ENCODE measurements around the gene STEAP4.
"Not testable (repeated sequence)": the region's sequence is repeated elsewhere in the genome, so short reads cannot be mapped to it uniquely, and the experiment has no call there.

The STEAP4 gene

DNA sequence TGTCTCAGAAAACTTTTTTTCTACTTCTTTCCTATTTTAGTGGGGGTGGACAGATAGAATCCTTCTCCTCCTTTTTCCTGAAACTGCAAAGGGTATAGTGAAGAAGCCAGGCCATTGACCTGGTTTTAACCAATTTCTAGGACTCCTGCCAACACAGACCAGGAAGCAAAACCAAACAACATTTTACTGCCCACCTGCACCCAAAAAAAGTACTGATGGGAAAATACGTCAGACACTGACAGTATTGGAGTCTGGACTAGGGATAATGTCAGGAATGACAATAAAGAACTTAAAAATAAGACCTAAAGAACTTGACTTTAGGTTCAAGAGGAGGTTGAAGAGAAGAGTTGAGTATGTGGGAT, 5.0 kb upstream of the STEAP4 start:
- no peak for DNase-seq

DNA sequence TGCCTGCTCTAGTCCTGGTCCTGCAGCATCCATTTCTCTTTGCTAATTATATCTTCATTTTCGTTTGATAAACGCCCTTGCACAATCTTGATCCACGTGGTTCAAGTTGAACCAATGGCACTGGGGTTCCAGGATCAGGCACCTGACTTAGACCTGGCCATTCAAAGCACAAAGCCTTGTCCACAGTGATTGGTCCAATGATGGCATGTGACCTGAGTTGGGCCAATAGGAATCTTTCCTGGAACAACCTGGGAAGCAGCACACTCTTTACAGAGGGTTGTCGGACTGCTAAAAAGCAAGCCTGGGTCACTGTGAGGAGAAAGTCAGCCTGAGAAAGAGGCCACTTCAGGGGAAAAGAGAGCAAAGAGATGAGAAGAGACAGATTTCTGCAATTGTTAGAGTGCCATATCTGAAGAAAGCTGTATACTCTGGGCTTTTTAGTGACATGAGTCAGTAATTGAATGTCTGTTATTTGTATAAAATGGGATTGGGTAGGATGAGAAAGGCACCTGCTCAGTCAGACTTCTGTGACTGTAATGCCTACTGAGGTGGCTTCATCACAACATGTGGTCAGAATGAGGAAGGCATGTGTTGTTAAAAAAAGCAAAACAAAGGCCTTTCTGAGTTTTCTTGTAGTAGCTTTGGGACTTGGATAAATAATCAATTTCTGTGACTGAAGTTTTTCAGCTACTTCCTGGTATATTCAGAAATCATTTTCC, 4.4 kb upstream of the STEAP4 start:
- DNase-seq: no peak

DNA sequence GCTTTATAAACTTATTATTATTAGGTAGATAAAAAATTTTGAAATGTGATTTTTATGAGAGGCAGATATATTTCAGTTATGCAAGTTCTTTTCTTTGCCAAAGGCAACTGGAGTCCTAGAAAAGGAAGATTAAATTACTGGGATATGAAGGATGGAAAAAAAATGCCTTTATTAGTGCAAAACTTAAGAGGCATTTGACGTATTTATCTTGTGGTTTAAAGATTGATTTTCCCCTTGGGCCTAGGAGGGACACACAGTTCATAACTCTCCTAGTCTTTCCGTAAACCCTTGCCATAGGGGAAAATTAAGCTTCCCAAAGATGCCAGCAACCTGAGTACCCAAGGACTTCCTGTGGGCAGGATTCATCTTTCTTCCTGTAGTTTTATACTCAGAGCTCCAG, 3.1 kb upstream of the STEAP4 start:
- no peak for DNase-seq

DNA sequence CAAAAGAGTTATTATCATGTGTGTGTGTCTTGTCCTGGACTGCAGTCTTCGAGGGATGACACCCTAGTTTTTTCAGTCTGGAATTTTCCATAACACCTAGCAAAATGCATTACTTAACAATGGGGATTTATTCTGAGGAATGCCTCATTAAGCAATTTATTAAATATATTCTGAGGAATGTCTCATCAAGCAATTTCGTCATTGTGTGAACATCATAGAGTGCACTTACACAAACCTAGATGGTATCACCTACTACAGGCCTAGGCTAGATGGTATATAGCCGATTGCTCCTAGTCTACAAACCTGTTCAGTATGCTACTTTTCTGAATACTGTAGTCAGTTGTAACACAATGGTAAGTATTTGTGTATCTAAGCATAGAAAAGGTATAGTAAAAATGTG, 1.1 kb upstream of the STEAP4 start:
- no peak for DNase-seq

DNA sequence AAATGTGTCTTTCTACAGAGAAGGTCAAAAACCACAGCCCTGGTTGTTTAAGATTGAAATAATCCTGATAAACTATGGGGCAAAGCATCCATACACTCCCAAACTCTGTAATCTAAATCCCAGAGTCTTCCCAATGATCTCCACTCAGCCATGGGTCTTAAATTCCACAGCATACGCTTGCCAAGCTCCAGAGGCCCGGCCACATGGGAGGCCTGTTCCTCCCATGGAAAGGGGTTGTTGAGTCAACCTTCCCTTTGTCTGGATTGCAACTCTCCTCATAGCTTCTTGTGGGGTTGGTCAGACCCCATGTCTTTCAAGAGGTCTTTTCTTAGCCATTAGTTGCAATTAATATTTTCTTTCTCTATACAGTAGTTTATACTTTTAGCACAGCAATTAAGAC, 718 bp upstream of the STEAP4 start:
- no peak for DNase-seq

DNA sequence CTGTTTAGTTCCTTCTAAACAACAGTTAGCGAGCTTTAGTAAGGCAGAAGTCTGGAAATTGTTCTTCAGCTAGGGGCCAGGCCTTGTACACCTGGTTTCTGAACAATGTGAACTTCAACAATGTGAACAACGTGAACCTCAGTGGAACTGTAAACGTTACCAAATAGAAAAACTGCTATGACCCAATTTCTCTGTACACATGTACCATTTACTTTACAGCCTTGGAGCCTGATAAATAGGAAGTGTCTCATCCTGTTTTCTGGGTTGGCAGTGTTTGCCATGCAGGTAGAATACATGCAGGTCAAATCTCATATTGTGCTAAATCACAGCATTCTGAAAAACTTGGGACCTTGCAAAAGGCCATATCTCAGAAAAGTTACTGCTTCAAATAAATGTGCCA, 1.6 kb downstream of the STEAP4 start:
- no peak for DNase-seq

DNA sequence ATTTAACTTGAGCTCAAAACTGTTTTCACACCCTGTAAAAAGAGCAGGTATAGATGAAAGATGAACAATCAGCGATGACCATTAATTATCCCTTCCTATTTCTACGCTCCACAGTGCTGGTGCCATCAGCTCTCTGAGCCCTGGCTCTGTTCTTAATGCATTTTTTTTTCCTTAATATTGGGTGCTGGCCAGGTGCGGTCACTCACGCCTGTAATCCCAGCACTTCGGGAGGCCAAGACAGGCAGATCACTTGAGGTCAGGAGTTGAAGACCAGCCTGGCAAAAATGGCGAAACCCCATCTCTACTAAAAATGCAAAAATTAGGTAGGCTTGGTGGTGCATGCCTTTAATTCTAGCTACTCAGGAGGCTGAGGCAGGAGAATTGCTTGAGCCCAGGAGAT, 4.2 kb downstream of the STEAP4 start:
- DNase-seq: no peak

DNA sequence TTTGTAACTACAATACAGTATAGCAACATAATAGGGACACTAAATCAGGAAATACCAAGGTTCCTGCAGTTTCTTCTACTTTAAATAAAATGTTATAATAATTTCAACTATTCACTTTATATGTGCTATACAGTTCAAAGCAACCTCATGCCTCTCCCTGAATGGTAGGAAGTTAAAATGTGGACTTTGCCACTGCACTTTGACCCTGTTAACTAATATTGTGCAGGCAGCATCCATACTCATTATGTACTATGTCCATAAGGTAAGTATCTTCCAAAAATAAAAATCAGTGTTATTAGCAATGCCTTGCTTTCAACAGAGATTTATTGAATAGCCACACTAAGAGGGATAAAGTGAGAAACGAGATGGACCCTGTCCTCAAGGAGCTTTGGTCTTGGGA, 4.8 kb downstream of the STEAP4 start:
- no peak for DNase-seq

DNA sequence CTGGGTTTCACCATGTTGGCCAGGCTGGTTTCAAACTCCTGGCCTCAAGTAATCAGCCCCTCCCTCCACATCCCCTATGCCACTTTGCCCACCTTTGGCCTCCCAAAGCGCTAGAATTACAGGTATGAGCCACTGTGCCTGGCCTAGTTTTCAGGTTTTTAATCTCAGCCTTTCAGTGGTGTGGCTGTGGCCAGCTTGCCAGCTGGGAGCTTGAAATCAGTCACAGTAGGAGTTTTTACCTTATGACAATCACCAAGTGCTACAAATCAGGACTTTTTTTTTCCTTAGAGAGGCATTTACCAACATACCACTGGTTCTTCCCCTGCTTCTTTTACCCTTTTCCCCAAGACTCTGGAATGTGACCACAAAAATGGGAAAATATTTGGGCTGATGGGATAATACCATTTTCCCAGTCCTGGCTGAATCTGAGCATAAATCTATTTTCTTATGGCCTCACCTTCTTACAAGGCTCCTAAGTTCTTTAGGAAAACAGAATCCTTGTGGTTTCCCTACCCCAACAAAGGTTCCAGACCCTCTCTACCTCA, 6.2 kb downstream of the STEAP4 start:
- DNase-seq: no peak

DNA sequence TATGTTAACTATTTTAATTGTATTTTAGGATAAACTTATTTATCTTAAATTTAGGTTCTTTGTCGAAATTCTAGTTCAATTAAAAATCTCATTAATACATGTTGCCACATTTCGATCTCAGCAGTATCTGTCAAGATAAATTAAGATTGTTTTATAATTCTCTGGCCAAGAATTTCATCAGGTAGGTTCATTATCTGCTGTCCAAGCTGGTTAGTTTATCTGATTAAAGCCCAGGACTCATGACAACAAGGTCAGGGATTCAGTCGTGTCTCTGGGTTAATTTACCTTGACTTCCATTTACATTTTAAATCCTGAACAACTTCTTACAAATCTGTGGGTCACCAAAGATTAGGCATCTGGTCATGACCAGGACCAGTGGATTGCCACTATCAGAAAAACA, 7.6 kb downstream of the STEAP4 start:
- DNase-seq: no peak

DNA sequence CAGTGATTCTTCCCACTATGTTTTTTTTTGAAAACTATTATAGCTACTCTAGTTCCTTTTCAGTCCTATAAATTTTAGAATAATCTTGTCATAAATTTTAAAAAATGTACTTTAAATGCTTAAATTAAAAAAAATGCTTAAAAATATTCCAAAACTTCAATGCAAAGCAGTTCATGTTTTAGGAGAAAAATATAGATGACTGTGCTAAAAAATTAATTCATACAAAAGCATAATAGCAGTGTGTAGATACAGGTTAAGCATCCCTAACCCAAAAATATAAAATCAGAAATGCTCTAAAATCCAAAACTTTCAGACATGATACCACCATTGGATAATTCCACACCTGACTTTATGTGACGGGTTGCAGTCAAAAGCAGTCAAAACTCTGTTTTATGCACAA, 12.8 kb downstream of the STEAP4 start:
- no peak for DNase-seq

DNA sequence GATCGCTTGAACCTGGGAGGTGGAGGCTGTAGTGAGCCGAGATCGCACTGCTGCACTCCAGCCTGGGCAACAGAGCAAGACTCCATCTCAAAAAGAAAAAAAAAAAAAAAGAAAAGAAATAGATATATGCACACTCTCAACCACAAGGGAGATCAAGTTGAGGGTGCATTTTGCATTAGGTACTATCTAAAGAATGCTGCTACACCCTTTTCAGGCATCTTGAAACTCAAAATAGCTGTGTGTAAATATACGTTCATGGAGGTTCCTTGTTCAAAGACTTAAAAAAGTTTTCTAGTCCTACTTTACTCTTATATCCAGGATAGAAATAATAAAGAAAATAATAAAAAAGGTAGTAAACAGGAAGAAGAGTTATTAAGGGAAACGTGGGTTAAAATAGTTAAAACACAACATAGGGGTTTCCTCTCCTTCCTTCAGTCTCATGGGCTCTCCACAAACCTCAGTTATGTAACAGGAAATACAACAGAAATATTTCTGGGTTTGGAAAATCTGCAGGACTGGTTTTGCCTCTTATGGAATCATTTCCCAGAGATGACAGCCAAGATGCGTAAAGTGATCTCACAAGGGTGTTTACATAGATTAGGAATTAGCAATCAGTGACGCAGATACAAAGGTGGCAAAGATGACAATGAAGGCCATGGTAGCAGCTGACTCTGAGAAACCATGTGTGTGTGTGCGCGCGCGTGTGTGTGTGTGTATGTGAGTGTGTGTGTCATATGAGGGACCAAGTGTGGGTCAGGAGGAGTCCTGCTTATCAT, 15.1 kb downstream of the STEAP4 start:
- DNase-seq: no peak

DNA sequence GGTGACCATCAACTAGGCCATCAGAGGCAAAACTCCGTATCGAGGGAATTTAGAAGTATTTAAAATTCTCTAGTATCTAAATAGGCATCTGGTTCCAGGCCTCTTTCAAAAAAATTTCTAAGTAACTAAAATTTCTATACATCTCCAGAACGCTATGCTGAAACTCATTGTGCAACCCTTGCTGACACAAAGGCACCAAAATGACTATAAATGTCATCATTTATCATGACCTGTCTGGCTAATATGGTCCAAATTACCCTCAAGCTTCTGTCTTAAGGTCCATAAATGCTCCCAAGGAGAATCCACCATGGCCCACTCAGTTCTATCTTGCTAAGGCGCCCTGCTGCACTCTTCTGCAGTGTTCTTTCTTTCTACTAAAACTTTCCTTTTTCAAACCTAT, 16.2 kb downstream of the STEAP4 start:
- no peak for DNase-seq

DNA sequence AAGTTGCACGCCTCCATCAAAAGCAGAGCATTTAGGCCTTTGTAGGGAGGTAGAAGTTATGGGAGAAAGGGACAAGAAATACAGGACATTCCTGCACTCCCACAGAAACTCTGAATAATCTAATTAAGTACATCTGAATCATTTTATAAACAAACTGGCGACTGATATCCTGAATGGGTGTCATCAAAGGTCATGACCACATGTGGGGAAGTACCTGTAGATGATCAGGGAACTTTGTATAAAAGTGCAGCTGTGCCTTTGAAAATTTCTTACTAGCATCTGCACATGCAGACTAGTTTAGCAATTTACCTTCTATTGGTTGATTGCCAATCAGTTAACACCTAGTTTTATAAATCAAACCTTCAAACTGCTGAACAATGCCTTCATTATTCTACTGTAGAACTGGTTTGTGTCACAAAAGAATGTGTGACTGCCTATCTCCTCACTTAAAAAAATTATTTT, 17.1 kb downstream of the STEAP4 start:
- no peak for DNase-seq

DNA sequence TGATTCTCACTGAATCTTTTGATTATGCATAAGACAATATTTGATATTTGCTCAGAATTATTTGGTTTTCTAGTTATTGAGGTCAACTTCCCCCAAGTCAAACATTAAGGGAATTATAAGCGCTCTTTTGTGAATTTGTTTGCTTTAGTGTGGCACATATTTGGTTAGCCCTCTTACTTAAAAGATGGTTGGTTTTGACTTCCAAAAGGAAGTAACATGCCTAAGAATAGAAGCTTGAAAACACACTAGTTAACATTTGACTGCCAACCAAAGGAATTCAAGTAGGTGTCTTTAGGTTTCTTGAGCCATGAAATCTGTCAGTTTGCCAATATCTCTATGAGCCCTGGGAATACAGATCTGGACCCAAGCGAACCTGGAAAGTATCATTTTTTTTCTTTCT, 24.9 kb downstream of the STEAP4 start:
- DNase-seq: no peak

DNA sequence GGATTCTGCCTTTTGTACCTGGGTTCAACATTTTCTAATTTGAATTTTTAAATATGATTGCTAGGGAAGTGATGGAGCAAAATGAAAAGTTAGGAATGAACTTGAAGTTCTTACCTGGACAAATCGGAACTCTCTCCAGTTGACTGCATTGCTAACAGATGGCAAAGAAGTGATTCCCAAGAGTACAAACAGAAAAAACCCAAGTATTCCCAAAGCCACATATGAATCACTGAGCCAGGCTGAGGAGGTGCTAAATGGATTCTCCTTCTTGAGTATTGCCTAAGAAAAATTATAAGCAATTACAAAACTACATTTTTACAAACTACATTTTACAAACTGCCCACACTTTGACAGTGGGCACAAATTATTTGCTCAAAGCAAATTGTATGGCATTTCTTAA, 25.9 kb downstream of the STEAP4 start:
- DNase-seq: no peak

DNA sequence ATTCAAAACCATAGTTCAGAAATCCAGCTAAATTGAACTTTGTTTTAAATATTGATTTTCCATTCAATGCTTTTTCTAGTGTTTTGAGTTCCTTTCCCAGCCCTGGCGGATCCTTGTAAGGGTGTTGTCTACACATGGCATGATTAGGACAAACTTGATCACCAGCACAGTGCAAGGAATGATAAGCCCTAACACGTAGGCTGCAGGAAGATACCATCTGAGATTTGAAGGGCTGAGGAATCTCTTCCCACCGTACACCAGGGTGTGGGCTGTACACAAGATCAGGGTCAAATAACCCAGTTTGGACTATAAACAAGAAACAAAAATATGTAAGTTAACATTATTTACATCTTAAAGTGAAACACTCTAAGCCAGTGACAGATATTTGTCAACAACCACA, 27.4 kb downstream of the STEAP4 start:
- DNase-seq: no peak

DNA sequence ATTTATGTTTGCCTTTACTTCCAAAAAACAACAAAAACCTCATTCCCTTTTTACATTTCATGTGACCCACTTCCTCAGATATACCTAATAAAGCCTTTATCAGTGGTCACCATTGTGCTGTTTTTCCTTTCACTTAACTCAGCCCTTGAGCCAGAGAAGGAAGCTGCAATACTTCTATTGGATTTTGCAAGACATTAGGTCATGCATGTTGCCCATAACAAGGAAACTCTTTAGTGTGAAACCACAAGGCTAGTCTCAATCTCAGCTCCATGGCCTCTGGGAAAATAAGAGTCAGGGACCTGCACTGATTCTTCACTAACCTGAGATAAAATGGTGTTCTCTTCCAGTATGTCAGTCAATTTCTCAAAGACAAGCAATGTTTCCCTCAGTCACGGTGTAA, 27.8 kb downstream of the STEAP4 start:
- no peak for DNase-seq

DNA sequence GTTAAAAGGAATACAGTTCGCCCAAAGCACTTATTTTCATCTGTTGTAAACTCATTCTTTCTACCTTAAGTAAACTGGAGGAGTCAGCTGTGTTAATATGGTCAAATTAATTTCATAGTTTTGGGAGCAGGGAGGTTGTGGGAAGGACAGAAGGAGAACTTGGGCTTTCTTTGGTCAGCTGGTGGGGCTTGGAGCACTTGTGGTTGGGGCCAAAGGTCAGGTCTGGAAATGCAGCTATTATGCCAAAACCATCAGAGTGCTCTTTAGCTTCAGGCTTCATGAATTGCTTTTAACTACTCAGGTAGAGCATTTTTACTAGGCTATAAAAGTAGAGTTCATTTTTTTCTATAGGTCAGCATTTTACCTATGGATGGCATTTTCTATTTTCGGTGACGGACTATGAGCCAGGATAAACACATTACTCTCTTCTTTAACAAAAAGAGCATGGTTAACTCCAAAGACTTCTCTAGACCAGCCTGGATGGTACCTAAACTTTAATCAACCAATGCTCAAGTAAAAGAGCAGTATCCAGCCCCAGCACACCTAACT, 30.0 kb downstream of the STEAP4 start:
- DNase-seq: no peak

DNA sequence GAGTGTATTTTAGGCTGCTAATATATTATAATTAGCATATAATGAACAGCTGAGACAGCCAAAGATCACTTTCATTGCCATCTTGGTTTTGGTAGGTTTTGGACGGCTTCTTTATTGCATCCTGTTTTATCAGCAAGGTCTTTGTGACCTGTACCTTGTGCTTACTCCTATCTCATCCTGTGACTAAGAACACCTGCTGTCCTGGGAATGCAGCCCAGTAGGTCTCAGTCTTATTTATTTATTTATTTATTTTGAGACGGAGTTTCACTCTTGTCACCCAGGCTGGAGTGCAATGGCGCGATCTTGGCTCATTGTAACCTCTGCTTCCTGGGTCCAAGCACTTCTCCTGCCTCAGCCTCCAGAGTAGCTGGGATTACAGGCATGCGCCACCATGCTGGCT, 31.8 kb downstream of the STEAP4 start:
- not testable (repeated sequence) for DNase-seq

DNA sequence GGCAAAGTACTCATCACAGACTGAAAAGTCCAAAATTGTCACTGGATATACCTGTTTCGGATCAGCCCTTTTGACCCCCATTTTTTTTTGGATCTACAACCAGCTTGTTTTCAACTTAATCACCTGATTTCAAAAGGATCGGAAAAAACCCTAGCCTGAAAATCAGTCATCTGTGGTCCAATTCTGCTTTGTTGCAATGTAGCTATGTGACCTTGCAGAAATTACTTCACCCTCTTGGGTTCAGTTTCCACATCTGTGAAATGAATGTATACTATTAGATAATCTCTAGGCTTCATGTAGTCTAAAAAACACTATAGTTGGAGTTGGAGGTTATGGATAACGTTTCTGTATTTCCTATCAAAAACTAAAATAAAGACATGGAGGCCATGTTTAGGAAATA, 37.1 kb downstream of the STEAP4 start:
- no peak for DNase-seq

DNA sequence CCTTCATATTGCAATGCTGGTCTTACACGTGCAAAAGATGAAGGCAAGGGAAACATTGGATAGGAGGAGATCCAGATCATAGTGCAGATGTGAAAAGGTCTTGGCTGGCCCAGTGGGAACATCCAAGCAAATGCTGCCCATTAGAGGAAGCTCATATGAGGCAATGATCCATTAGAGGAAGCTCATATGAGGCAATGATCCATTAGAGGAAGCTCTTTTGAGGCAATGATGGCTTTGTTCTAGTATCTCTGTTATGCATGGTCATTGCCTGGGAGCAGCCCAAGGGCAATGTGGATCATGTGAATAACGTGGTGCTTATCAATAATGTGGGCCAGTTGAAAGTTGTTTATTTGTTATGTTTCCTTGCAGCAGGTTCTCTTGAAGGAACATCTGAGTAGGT, 37.8 kb downstream of the STEAP4 start:
- no peak for DNase-seq

DNA sequence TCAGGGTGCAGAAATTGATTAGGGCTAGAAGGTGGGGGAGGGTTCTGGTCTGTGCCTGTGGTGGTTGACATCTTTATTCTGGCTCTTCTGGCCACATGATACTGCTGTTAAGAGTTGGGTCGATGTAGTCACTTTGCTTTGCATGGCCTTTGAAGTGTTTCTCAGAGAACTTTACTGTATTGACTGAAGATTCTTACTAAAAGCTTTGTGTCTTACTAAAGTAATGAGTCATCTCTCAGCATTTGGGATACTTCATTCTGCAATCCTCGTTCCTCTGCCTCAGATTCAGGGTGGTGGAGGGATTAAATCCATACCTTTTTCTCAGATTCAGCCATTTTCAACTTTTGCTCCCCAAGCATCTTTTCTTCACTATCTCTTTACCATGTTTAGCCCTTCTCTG, 38.6 kb downstream of the STEAP4 start:
- no peak for DNase-seq

DNA sequence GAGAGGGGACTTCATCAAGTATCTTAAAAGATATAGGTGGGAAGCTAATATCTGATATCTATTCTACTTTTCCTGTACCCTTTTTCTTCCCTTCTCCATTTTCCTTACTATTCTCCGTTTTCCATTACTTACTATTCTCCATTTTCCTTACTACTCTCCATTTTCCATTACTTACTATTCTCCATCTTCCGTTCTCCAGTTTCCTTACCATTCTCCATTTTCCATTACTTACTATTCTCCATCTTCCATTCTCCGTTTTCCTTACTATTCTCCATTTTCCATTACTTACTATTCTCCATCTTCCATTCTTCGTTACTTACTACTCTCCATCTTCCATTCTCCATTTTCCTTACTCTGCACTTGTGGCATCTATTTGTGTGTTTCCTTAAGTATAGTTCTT, 39.3 kb downstream of the STEAP4 start:
- DNase-seq: no peak

Measured in NCI-H146 (cell line).